ENCODE results near the gene VPS36. TPM values are rescaled to one million over a fixed set of nuclear protein-coding genes. Genes with fewer than 3 reads are reported as not detected.

VPS36 gene
- total and polyA plus RNA-seq, 7 donors: 22.3 to 85.0 (median 52.8) TPM

DNA sequence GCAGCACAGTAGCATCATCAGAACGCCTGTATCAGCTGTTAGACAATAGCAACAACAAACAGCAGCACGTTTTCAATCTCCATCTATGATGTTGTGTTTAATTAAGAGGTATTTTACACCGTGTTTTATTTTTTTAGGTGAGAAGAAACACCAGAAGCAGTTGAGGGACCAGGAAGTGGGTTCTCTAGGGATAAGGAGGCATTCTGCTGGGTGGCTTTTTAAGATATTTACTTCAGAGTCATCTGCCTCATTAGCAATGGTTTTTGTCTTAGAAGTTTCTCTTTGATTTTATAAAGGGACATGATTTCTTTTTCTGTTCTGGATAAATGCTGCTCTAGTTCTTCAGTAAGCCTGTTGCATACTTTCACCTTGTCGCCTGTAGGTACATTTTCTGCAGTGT, 13.1 kb upstream of the VPS36 start:
- Histone ChIP-seq H3K9me3 (no peaks in the 10 kb centered on the region), H3K27me3 (no peaks in the 10 kb centered on the region), H3K4me1 (no peaks in the 10 kb centered on the region), H3K27ac (no peak overlapping the region), H3K36me3 (peaks cover 0 to 44% (median 3%) of the 10 kb centered on the region in 4 donors), H3K4me3 (no peak overlapping the region)
- no peak for TF ChIP-seq POLR2AphosphoS5 (IDR thresholded peaks at IDR 0.05)
- no peak for TF ChIP-seq EP300 (IDR thresholded peaks at IDR 0.05)
- TF ChIP-seq POLR2A (IDR thresholded peaks at IDR 0.05): no peak
- TF ChIP-seq, protein P1, sequence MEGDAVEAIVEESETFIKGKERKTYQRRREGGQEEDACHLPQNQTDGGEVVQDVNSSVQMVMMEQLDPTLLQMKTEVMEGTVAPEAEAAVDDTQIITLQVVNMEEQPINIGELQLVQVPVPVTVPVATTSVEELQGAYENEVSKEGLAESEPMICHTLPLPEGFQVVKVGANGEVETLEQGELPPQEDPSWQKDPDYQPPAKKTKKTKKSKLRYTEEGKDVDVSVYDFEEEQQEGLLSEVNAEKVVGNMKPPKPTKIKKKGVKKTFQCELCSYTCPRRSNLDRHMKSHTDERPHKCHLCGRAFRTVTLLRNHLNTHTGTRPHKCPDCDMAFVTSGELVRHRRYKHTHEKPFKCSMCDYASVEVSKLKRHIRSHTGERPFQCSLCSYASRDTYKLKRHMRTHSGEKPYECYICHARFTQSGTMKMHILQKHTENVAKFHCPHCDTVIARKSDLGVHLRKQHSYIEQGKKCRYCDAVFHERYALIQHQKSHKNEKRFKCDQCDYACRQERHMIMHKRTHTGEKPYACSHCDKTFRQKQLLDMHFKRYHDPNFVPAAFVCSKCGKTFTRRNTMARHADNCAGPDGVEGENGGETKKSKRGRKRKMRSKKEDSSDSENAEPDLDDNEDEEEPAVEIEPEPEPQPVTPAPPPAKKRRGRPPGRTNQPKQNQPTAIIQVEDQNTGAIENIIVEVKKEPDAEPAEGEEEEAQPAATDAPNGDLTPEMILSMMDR (IDR thresholded peaks at IDR 0.05): no peak
- 75 to 79% methylated on average over 4 of the region's 4 CpGs for WGBS, 2 donors
- intact Hi-C loops (cut with DNase I): no loop called here
- no peak for DNase-seq

DNA sequence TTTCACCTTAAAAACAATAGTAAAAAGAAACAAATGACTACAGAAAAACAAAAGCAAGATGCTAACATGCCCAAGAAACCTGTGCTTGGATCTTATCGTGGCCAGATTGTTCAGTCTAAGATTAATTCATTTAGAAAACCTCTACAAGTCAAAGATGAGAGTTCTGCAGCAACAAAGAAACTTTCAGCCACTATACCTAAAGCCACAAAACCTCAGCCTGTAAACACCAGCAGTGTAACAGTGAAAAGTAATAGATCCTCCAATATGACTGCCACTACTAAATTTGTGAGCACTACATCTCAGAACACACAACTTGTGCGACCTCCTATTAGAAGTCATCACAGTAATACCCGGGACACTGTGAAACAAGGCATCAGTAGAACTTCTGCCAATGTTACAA, 10.8 kb upstream of the VPS36 start:
- no peaks in the 10 kb centered on the region for H3K27me3 ChIP-seq
- DNase-seq: no peak
- TF ChIP-seq EP300 (IDR thresholded peaks at IDR 0.05) (no peak), POLR2AphosphoS5 (IDR thresholded peaks at IDR 0.05) (no peak), POLR2A (IDR thresholded peaks at IDR 0.05) (no peak)
- TF ChIP-seq, protein P1 (IDR thresholded peaks at IDR 0.05): no peak
- H3K36me3 ChIP-seq: peaks cover 0 to 39% (median 3%) of the 10 kb centered on the region in 4 donors
- intact Hi-C loops (cut with DNase I): no loop called here
- no peak overlapping the region for H3K4me3 ChIP-seq
- H3K27ac ChIP-seq: no peak overlapping the region
- peaks cover 0 to 3% (median 1%) of the 10 kb centered on the region in 4 donors for H3K4me1 ChIP-seq
- H3K9me3 ChIP-seq: no peaks in the 10 kb centered on the region
- 79 to 86% methylated on average over 3 of the region's 3 CpGs for WGBS, 2 donors

DNA sequence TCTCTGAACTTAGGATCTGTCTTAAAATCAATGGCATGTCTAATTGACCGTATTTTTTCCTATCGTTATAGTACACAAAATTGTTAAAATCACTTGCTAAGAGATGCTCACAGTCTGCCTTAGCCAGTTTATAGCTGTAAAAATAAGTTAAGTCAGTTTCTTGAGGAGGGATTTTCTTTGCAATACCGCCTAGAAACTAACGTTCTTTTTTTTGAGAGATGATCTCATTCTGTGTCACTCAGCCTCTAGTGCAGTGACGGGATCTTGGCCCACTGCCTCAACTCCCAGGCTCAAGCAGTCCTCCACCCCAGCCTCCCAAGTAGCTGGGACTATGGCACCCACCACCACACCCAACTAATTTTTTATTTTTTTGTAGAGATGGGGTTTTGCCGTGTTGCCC, 9.2 kb upstream of the VPS36 start:
- 87% methylated on average over 6 of the region's 6 CpGs for WGBS, 2 donors
- no peaks in the 10 kb centered on the region for H3K27me3 ChIP-seq
- H3K4me3 ChIP-seq: no peak overlapping the region
- H3K9me3 ChIP-seq: no peaks in the 10 kb centered on the region
- H3K4me1 ChIP-seq: peaks cover 0 to 8% (median 3%) of the 10 kb centered on the region in 4 donors
- no peak overlapping the region for H3K27ac ChIP-seq
- TF ChIP-seq POLR2AphosphoS5 (IDR thresholded peaks at IDR 0.05) (no peak), POLR2A (IDR thresholded peaks at IDR 0.05) (no peak), EP300 (IDR thresholded peaks at IDR 0.05) (no peak)
- TF ChIP-seq, protein P1 (IDR thresholded peaks at IDR 0.05): no peak
- intact Hi-C loops (cut with DNase I): loop anchor here (10.0 kb wide), 1 partner anchor 1055 kb away; no protein-coding TSS in a partner anchor
- DNase-seq: no peak
- peaks cover 0 to 34% (median 3%) of the 10 kb centered on the region in 4 donors for H3K36me3 ChIP-seq

DNA sequence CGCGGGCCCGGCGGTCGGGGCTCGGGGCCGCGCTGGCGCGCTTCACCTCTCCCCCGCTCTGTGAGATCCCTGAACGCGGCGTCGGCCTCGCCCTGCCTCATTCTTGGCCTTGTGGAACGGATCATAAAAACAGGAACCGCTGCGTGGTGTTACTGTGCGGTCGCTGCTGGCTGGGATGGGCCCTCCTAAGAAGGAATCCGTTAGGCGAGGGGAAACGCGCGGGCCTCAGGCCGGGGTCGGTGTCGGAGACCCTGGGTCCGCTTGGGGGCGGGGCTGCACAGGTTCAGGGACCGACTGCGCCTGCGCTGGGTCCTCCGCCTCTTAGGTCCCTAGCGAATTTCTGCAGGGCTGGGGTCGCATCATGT, 5.2 kb upstream of the VPS36 start:
- TF ChIP-seq POLR2AphosphoS5 (IDR thresholded peaks at IDR 0.05) (no peak), POLR2A (IDR thresholded peaks at IDR 0.05) (no peak), EP300 (IDR thresholded peaks at IDR 0.05) (no peak)
- TF ChIP-seq, protein P1 (IDR thresholded peaks at IDR 0.05): no peak
- 0 to 1% methylated on average over 37 of the region's 37 CpGs for WGBS, 2 donors
- peak; percentile 83 for DNase-seq
- peak overlapping the region; percentile 49 to 88 (median 73) for H3K4me3 ChIP-seq
- H3K9me3 ChIP-seq: no peaks in the 10 kb centered on the region
- no peaks in the 10 kb centered on the region for H3K27me3 ChIP-seq
- intact Hi-C loops (cut with DNase I): loop anchor here (10.0 kb wide), 1 partner anchor 1051 kb away; no protein-coding TSS in a partner anchor
- peaks cover 0 to 19% (median 15%) of the 10 kb centered on the region in 4 donors for H3K4me1 ChIP-seq
- H3K36me3 ChIP-seq: no peaks in the 10 kb centered on the region
- H3K27ac ChIP-seq: peak overlapping the region; percentile 88 to 96 (median 95)

Data from sigmoid colon (tissue), 7 donors.